Midbrain (tissue), 1 donor: ENCODE measurements around the gene FCHO2.
"Not testable (repeated sequence)": the region's sequence is repeated elsewhere in the genome, so short reads cannot be mapped to it uniquely, and the experiment has no call there.

Source experiments
- DNase-seq: peaks from one replicate; lab custom pipeline; 2025; lab: John Stamatoyannopoulos, UW

Gene FCHO2

DNA sequence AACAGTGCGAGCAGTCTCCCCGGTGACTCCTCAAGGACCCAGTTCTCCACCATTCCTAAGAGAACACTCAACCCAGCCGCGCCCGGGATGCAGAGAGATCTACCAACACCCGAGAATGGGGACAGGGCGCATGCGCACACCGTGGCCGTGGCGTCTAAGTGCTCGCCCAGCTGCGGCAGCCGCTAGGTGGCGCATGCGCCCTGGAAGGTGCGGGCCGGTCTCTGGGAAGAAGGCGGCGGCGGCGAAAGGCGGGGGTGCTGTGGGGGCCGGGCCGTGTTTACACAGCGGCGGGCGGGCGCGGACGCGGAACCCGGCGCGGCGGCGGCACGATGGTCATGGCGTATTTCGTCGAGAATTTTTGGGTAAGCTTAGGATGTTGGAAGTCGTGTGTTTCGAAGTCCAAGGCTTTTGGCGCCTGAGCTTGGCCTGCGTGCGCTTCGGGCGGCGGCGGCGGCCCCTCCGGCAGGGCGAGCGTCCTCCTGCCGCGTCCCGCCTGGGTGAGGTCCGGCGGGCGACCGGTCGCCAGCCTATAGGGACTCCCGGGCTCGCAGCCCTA lies at the start of gene FCHO2:
TSS of gene FCHO2 (plus strand) at position 274 of the 556 bp plus-strand sequence. CDS start at position 330, 56 bp downstream.
- DNase-seq = peak; percentile 97

GRCh38 chr5:72906806-72907205 lies 49.0 kb upstream of the FCHO2 start:
- no peak for DNase-seq

- DNase-seq = no peak
Observed at GRCh38 chr5:72908664-72909063, 47.2 kb upstream of the FCHO2 start.

DNA sequence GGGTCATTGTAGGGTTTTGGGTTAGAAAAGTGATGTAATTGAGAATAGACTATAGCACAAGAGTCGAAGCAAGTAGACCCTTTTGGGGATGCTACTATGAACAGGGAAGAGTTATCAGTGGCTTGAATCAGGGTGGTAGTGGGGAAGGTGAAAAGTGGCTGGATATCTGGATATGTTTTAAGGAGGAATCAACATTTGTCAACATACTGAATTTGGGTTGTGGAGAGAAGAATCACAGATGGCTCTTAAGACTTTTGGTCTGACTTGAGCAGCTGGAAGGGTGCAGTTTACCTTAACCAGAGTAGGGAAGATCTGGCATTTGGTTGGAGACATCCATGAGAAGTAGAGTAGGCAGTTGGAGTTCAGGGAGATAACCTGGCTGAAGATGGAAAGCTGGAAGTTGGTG lies 38.5 kb upstream of the FCHO2 start:
- no peak for DNase-seq

- DNase-seq = no peak
Observed at GRCh38 chr5:72920690-72921502, 34.9 kb upstream of the FCHO2 start.

DNA sequence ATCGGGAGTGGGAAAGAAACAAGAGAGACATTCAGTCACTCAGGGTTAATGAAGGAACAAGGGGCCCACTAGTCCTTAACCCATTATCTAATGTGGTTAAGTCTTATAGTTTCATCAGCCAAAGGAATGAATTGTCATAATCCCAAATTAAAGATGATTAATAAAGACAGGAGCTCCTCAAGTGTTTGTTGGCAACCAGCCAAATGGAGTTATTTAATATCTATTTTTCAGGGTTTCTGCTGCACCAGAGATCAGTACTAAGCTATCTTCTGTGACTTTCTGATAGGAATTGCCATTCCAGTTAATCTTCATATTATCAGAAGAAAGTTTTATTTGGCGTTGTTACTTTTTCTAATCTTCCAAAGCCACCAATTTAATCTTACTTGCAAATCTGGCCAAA lies 34.0 kb upstream of the FCHO2 start:
- DNase-seq = no peak

GRCh38 chr5:72922422-72922821 lies 33.4 kb upstream of the FCHO2 start:
- no peak for DNase-seq

GRCh38 chr5:72925336-72926010 lies 30.4 kb upstream of the FCHO2 start:
- no peak for DNase-seq

DNA sequence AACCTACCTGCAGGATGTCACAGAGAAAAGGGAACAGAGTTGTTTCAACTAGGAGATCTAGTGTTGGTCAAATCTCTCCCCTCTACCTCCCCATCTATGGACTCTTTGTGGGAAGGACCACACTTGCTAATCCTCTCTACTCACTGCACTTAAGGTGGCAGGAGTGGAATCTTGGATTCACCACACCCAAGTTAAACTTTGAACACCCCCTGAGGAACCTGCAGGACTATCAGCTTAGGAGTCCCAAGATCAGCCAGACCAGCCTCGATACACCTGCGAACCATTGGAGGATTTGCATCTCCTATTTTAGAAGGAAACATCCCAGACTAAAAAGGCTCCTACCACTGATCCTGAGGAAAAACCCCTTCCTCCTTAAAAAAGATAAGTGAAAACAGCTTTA lies 23.2 kb upstream of the FCHO2 start:
- not testable (repeated sequence) for DNase-seq

- DNase-seq = not testable (repeated sequence)
Observed at GRCh38 chr5:72934953-72935725, 20.7 kb upstream of the FCHO2 start.

GRCh38 chr5:72936893-72937292 lies 18.9 kb upstream of the FCHO2 start:
- DNase-seq = no peak

GRCh38 chr5:72937517-72938061 lies 18.3 kb upstream of the FCHO2 start:
- DNase-seq = no peak

GRCh38 chr5:72938206-72938605 lies 17.6 kb upstream of the FCHO2 start:
- no peak for DNase-seq

- no peak for DNase-seq
Observed at GRCh38 chr5:72940082-72940481, 15.8 kb upstream of the FCHO2 start.

DNA sequence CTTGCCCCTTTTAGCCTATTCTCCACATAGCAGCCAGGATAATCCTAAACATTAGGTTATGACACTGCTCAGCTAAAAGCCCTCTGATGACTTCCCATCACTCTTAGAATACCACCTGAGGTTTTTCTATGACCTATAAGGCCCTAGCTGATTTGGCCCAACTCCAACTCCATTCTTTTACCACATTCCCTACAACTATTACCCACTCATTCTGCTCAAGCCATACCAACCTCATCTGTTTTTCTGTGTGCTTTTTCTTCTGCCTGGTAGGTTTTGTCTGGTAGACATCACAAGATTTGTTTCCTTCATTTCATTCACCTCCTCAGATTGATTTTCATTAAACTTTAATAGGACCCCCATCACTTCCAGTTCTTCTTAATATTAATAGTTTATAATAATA lies 12.5 kb upstream of the FCHO2 start:
- DNase-seq = no peak

DNA sequence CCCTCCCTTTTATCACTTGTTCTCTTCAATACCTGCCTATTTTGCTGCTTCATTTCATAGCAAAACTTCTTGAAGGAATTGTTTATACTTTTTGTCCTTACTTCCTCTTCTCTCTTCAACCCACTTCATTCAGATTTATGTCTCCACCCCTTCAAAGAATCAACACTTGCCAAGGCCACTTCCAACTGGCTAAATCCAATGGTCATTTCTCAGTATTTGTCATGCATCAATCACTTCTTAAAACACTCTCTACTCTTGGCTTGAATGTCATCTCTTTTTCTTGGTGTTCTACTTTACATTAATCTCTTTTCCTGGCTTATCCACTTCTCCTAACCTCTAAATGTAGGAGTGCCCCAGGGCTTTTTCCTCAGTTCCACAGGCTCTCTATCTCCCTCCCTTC lies 8.3 kb upstream of the FCHO2 start:
- no peak for DNase-seq

DNA sequence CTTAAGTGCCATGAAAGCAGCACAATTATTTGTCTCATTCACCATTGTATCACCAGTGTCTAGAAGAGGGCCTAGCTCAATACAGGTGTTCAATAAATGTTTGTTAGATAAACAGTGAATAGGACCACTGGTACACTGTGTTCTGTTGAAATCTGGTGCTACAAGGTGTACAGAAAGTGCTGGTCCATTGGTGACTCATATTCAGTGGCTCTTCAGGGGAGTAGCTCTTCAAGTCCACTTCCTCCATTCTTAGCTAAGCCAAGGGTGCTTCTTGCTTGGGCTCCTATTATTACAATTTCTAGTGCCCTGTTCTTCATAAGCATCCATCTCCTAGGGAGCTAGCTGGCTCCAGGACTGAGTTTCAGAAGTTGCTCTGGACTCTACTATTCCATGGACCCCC lies 6.4 kb upstream of the FCHO2 start:
- DNase-seq = no peak

DNA sequence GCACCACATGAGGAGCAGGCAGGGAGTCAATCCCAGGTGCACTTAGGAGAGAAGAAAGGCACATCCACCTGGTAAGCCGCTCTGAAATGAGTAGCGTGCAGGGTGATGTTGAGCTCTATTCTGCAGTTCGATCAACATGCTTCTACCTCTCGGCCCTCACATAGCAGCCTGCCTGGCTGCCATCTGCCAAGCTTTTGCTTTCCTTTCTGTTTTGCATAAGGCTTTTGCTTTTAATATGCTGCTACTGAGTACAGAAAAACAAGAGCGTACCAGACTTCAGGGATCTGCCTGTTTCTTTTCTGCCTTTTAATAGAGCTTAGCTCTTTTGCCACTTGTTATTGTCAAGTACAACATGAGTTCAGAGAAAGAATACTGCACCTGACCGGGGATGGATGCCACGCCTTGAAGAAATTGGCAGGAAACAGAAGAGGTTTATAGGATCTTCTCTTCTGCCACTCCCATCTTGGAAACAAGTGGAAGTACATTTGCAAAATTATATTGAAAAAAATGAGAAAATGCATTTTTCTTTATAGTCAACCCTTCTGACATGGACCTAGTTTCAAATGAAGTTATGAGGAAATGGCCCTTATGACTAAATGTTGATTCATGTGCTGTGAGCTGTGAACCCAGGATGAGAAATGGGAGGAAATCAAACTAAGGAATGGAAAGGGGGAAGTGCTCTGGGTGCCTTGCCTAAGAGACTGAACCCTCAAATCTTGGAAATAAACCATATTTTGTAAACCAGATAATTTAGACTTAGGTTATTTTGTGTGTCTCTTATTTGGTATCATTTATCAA lies 4.0 kb upstream of the FCHO2 start:
- no peak for DNase-seq

- no peak for DNase-seq
Observed at GRCh38 chr5:72954389-72954788, 1.5 kb upstream of the FCHO2 start.

DNA sequence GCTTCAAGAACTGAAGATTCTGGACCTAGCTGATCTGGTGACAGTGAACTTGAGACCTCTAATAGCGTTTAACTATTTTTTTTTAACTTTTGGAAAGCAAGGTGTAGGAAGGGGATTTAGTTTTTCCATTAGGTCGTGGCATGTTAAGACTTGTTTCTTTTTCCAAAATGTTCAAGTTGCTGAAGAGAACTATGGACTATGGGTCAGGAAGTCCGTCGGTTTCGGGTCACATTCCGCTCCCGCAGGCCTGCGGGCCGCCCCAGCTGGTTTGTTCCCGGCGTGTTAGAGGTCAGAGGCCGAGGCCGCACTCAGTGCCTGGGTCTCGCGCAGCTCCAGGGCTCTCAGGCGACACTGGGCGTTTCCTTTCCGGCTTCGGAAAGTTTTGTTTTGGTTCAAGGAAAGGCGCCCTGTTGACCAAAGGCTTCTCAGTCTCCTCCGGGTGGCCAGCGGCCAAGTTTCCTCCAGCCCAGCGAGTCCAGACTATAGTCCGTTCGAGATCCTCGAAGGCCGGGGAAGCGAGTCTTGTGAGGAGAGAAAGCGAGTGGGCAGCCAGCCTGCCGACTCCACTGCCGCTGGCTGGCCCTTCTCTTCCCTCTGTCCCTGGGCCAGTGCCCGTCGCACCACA lies 586 bp upstream of the FCHO2 start:
- DNase-seq = no peak
